NCI-H1092 treated with DMSO at 0.1 percent for 48 hours (cell line): ENCODE measurements around the gene GLIS1.
"Not testable (repeated sequence)": the region's sequence is repeated elsewhere in the genome, so short reads cannot be mapped to it uniquely, and the experiment has no call there.

Experiments used
- DNase-seq: peaks from one replicate; lab custom pipeline; 2025; lab: John Stamatoyannopoulos, UW

GLIS1 gene

DNA sequence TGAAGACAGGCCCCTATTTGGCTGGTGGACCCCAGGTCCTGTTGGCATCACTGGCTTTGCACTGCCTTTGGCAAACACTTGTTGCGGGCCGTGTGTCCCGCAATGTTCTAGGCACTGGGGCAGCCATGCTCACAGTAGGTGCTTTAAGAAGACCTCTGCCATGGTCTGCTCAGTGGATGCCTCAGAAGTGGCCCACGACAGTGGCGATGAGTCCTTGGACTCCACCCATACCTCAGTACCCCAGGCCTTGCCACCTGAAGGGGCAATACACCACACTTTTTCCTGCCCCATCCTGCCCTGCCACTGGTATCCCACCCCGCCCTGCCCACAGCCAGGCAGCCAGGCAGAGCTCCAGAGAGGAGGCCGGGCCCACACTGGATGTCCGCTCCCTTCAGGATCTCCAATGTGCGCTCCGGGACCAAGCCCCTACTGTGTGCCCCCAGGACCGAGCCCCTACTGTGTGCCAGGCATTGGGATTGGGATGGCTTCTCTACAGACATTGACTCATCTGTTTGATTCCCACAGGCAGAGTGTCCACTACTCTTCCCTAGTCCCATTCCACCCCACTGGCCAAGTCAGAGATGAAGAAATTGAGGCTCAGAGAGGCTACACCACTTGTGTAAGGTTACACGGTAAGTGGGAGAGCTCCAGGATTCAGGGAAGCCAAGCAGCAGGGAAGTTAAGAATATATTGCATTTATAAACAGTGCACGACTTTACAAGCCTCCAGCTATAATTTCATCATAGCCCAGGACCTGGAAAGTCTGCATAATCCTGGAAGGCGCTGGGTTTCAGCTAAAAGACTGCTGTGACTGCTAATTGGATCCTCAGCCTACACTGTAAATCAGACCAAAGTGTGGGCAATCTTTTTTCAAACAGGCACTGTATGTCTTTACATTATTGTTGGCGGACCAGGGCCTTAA lies 178.1 kb downstream of the GLIS1 start:
- no peak for DNase-seq

GRCh38 chr1:53559854-53560580 lies 178.9 kb downstream of the GLIS1 start:
- no peak for DNase-seq

GRCh38 chr1:53559391-53559815 lies 179.6 kb downstream of the GLIS1 start:
- DNase-seq = no peak

- no peak for DNase-seq
Observed at GRCh38 chr1:53558739-53559315, 180.1 kb downstream of the GLIS1 start.

GRCh38 chr1:53557830-53558738 lies 180.9 kb downstream of the GLIS1 start:
- DNase-seq = no peak

GRCh38 chr1:53557369-53557768 lies 181.6 kb downstream of the GLIS1 start:
- DNase-seq = no peak

GRCh38 chr1:53556657-53557227 lies 182.2 kb downstream of the GLIS1 start:
- DNase-seq = no peak

DNA sequence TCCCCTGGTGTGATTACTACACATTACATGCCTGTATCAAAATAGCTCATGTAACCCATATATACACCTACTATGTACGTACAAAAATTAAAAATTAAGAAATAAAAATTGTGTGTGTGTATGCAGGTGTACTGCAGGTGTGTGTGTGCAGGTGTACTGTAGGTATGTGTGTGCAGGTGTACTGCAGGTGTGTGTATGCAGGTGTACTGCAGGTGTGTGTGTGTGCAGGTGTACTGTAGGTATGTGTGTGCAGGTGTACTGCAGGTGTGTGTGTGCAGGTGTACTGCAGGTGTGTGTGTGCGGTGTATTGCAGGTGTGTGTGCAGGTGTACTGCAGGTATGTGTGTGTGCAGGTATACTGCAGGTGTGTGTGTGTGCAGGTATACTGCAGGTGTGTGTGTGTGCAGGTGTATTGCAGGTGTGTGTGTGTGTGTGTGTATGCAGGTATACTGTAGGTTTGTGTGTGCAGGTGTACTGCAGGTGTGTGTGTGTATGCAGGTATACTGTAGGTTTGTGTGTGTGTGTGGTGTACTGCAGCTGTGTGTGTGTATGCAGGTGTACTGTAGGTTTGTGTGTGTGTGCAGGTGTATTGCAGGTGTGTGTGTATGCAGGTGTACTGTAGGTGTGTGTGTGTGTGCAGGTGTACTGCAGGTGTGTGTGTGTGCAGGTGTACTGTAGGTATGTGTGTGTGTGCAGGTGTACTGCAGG lies 183.2 kb downstream of the GLIS1 start:
- not testable (repeated sequence) for DNase-seq

- no peak for DNase-seq
Observed at GRCh38 chr1:53554592-53555305, 184.2 kb downstream of the GLIS1 start.

DNA sequence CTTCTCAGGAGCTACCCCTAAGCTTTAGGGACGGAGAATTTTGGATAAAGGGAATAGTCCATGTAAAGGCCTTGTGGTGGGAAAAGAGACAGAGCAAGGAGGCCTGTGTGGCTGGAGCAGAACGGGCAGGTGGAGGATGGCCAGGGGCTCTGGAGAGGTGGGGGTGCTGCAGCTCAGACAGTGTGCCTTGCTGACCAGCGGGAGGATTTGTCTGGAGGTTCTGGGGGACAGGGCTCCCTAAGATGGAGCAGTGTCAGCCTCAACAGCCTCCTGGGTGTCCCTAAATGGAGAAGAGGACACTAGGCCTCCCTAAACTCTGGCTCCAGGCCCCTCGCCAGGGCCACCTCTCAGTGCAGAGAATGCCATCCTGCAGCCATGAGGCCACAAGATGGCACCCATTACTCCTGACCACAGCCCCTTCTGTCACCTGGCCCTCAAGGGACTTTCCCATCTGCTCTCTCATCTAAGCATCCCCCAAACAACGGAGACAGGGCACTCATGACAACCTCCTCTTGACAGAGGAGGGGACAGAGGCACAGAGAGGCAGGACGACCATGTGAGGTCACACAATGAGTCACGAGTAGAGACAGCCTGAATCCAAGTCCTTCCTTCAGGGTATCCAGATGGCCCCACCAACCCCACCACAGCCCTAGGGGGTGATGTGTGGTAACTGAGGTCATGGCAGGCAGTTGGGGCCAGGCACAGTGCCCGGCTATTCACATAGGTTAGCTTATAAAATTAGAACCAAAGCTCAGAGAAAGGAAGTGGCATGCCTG lies 185.0 kb downstream of the GLIS1 start:
- no peak for DNase-seq

DNA sequence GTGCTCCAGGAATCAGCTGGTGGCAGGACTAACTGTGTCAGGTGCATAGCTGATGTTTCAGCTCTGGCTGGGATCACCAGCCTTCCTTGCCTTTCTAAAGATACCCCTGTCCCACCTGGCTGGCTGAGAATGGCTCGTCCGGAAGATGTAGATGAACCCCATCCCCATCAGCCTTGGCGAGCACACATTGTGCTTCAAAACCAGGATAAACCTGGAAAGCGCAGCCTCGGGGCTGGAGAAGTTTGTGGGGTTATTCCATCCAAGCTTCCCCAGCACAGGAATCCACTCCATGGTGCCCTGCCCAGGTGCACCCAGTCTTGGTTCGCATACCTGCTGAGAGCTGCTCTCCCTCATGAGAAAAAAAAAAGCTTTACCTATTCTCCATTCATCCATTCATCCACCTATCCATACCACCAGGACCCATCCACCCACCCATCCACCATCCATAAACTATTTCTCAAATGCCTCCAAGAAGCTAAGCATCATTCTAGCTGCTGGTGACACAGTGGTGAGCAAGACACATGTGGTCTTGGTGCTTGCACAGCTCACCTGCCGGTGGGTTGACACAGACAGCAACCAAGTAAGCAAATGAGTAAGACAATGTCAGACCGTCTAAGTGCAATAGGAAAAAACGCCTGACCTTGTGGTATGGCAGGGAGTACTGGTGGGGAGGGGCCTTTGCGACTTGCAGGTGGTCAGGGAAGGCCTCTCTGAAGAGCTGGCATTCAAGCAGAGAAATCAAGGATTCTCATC lies 185.8 kb downstream of the GLIS1 start:
- no peak for DNase-seq

GRCh38 chr1:53552146-53552861 lies 186.7 kb downstream of the GLIS1 start:
- DNase-seq = peak; percentile 13

- DNase-seq = no peak
Observed at GRCh38 chr1:53551428-53551995, 187.5 kb downstream of the GLIS1 start.

GRCh38 chr1:53550201-53550741 lies 188.7 kb downstream of the GLIS1 start:
- no peak for DNase-seq

DNA sequence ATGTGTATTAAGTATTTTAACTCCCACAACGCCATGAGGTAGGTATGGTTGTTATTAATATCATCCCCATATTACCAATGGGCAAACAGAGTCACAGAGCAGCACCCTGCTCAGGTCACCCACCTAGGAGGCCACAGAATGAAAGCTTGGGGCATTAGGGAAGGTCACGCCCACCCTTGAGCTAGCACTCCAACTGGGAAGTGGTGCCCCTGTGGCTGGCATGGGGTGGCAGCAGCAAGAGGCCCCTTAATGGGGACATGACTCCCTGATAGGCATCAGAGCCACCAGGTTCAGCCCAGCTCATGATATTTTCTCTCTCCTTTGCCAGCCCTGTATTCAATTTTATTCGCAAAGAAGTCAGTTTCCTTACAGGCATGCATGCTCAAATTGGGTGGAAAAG lies 189.2 kb downstream of the GLIS1 start:
- no peak for DNase-seq

DNA sequence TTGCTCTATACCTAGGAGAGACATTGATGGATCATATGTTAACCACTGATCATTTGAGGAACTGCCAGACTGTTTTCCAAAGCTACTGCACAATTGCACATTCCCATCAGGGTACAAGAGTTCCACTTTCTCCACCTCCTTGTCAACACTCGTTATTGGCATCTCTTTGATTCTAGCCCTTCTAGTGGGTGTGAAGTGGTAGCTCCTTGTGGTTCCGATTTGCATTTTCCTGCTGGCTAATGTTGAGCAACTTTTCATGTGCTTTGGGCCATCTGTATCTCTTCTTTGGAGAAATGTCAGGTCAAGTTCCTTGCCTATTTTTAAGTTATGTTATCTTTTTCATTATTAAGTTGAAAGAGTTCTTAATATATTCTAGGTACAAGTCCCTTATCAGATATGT lies 189.7 kb downstream of the GLIS1 start:
- DNase-seq = no peak

GRCh38 chr1:53548031-53548491 lies 190.9 kb downstream of the GLIS1 start:
- DNase-seq = no peak
